Nephron progenitor cell (in vitro differentiated cells): Measurements from ENCODE around the gene RALY.

ENCODE experiments used
- DNase-seq: peaks from one replicate; pipeline ENCODE4 v3.0.0; 2021
- H3K27ac Mint-ChIP-seq: 2 replicates; pipeline ENCODE4 v1.8.0; 2021; ENCODE audit warnings: mild to moderate bottlenecking, moderate library complexity, mixed read lengths
- H3K27me3 Mint-ChIP-seq: 2 replicates; pipeline ENCODE4 v1.8.0; 2021; ENCODE audit warnings: mild to moderate bottlenecking, low read depth, mixed read lengths; ENCODE audit not compliant: poor library complexity
- H3K36me3 Mint-ChIP-seq: 2 replicates; pipeline ENCODE4 v1.8.0; 2021; ENCODE audit warnings: low read depth, mixed read lengths
- H3K4me1 Mint-ChIP-seq: 2 replicates; pipeline ENCODE4 v1.8.0; 2021; ENCODE audit warnings: mixed read lengths
- H3K4me3 Mint-ChIP-seq: 2 replicates; pipeline ENCODE4 v1.8.0; 2021; ENCODE audit warnings: mild to moderate bottlenecking, moderate library complexity, mixed read lengths
- H3K9me3 Mint-ChIP-seq: 2 replicates; pipeline ENCODE4 v1.8.0; 2021; ENCODE audit warnings: mild to moderate bottlenecking, moderate library complexity, mixed read lengths
- TF ChIP-seq, protein P1 (sequence below): fragments of 200-600 bp; sonication (generic); IDR thresholded peaks from 2 replicates; pipeline ENCODE4 v1.5.0; 2021; ENCODE audit warnings: antibody characterized with exemption

Gene RALY

GRCh38 chr20:33970229-33970628, 23.5 kb upstream of the RALY start:
- no peak overlapping the region for H3K4me3 Mint-ChIP-seq
- TF ChIP-seq, protein P1, sequence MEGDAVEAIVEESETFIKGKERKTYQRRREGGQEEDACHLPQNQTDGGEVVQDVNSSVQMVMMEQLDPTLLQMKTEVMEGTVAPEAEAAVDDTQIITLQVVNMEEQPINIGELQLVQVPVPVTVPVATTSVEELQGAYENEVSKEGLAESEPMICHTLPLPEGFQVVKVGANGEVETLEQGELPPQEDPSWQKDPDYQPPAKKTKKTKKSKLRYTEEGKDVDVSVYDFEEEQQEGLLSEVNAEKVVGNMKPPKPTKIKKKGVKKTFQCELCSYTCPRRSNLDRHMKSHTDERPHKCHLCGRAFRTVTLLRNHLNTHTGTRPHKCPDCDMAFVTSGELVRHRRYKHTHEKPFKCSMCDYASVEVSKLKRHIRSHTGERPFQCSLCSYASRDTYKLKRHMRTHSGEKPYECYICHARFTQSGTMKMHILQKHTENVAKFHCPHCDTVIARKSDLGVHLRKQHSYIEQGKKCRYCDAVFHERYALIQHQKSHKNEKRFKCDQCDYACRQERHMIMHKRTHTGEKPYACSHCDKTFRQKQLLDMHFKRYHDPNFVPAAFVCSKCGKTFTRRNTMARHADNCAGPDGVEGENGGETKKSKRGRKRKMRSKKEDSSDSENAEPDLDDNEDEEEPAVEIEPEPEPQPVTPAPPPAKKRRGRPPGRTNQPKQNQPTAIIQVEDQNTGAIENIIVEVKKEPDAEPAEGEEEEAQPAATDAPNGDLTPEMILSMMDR, result no peak
- H3K36me3 Mint-ChIP-seq, result no peaks in the 10 kb centered on the region
- H3K27me3 Mint-ChIP-seq, result peaks cover 6% of the 10 kb centered on the region
- H3K27ac Mint-ChIP-seq, result no peak overlapping the region
- H3K9me3 Mint-ChIP-seq, result peaks cover 12% of the 10 kb centered on the region
- no peak for DNase-seq
- H3K4me1 Mint-ChIP-seq, result no peaks in the 10 kb centered on the region

DNA sequence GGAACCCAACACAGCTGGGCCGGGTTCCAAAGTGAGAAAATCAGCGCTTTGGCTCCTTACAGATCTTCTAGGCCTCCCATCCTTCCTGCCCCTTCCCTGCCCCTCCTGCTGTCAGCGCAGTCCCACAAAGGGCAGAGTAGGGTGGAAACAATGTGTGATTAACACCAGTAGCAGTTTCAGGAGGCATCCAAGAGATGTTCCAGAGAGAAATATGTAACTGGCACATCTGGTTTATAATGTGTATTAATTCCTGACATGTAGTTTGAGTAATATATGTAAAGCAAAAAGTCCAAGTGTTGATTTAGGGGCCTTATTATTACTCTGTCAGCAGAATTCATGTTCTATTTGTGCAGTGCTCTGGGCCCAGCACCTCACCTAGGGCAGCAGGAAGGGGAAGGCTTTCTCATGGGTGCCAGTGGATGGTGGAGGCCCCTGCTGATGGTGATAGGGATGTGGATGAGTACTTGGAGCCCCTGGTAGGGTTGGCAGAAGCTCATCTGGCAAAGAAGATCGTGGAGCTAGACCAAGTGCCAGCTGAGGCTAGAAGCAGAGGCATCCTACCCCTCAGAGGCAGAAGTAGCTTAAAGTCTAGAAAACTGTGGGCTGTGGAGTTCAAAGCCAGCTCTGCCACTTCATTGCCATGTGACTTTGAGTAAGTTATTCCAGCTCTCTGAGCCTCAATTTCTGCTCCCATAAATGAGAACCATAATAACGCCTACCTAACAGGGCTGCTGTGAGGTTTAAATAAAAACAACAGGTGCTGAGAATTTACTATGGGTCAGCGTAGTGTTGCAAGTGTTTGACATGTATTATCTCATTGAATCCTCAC, 22.4 kb upstream of the RALY start:
- H3K4me3 Mint-ChIP-seq, result no peak overlapping the region
- TF ChIP-seq, protein P1, result no peak
- peaks cover 12% of the 10 kb centered on the region for H3K9me3 Mint-ChIP-seq
- peaks cover 6% of the 10 kb centered on the region for H3K27me3 Mint-ChIP-seq
- H3K4me1 Mint-ChIP-seq, result no peaks in the 10 kb centered on the region
- no peak for DNase-seq
- no peaks in the 10 kb centered on the region for H3K36me3 Mint-ChIP-seq
- no peak overlapping the region for H3K27ac Mint-ChIP-seq

GRCh38 chr20:33976959-33977358, 16.8 kb upstream of the RALY start:
- Mint-ChIP-seq H3K27ac (no peak overlapping the region), H3K9me3 (peaks cover 7% of the 10 kb centered on the region), H3K27me3 (peaks cover 12% of the 10 kb centered on the region), H3K36me3 (no peaks in the 10 kb centered on the region), H3K4me3 (no peak overlapping the region), H3K4me1 (no peaks in the 10 kb centered on the region)
- TF ChIP-seq, protein P1, result no peak
- DNase-seq, result no peak

DNA sequence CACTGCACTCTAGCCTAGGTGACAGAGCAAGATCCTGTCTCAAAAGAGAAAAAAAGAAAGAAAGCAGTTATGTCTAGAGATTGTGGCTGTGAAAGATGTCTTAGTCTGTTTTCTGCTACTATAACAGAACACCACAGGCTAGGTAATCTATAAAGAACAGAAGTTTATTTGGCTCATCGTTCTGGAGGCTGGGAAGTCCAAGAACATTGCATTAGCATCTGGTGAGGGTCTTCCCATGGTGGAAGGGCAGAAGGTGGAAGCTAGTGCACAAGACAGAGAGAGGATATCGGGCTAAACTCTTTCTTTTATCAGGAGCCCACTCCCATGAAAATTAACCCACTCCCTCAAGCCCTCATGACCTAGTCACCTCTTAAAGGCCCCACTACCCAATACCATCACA, 16.2 kb upstream of the RALY start:
- DNase-seq, result no peak
- no peak overlapping the region for H3K4me3 Mint-ChIP-seq
- peaks cover 7% of the 10 kb centered on the region for H3K9me3 Mint-ChIP-seq
- no peak overlapping the region for H3K27ac Mint-ChIP-seq
- H3K4me1 Mint-ChIP-seq, result no peaks in the 10 kb centered on the region
- TF ChIP-seq, protein P1, result no peak
- H3K27me3 Mint-ChIP-seq, result peaks cover 17% of the 10 kb centered on the region
- H3K36me3 Mint-ChIP-seq, result no peaks in the 10 kb centered on the region

DNA sequence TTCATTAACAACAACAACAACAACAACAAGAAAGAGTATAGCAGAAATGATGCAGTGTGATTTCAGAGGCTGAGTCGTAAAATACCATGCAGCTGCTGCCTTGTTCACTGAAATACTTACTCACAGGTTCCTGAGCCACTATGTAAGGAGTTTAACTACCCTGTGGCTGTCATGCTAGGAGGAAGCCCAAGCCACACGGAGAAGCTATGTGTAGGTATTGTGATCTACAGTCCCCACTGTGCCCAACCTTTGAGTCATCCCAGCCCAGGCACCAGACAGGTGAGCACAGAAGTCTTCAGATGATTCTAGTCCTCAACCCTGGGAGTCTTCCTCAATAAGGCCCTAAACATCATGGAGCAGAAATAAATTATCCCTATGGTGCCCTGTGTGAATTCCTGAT, 14.6 kb upstream of the RALY start:
- no peak for DNase-seq
- Mint-ChIP-seq H3K4me3 (no peak overlapping the region), H3K36me3 (no peaks in the 10 kb centered on the region), H3K9me3 (peaks cover 7% of the 10 kb centered on the region), H3K27me3 (peaks cover 21% of the 10 kb centered on the region), H3K27ac (no peak overlapping the region), H3K4me1 (peaks cover 4% of the 10 kb centered on the region)
- TF ChIP-seq, protein P1, result no peak

DNA sequence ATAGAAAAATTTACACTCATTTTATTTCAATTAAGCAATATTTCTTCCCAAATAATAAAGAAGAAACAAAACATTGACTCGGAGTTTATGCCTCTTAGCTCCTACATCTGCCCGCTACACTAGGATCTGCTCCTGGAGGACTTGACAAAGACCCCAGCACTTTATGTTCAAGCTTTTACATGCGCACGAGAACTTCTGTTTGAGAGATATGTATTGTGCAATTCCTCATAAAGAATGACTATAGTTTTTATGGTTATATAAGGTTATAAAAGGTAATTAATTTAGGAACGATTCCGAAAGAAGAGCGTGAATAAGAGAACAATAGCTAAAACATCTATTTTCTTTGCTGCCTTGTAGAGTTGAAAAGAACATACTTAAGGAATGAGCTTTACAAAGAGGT, 12.4 kb upstream of the RALY start:
- TF ChIP-seq, protein P1, result no peak
- Mint-ChIP-seq H3K4me3 (no peak overlapping the region), H3K36me3 (no peaks in the 10 kb centered on the region), H3K9me3 (peaks cover 7% of the 10 kb centered on the region), H3K27me3 (peaks cover 24% of the 10 kb centered on the region), H3K4me1 (peaks cover 7% of the 10 kb centered on the region), H3K27ac (no peak overlapping the region)
- no peak for DNase-seq
